NAMALWA (cell line): ENCODE data around the gene E2F2.
A peak's percentile ranks its signal among the peaks of the same experiment; 100 is the strongest.
"Not testable (repeated sequence)": the region's sequence is repeated elsewhere in the genome, so short reads cannot be mapped to it uniquely, and the experiment has no call there.

ENCODE experiments used
- DNase-seq: peaks from one replicate; pipeline ENCODE4 v3.0.0-alpha.2; 2015; ENCODE audit warnings: low spot score

E2F2 gene

GRCh38 chr1:23546897-23547584, 16.0 kb upstream of the E2F2 start:
- DNase-seq, result no peak

- no peak for DNase-seq
Observed at GRCh38 chr1:23545851-23546250, 14.8 kb upstream of the E2F2 start.

DNA sequence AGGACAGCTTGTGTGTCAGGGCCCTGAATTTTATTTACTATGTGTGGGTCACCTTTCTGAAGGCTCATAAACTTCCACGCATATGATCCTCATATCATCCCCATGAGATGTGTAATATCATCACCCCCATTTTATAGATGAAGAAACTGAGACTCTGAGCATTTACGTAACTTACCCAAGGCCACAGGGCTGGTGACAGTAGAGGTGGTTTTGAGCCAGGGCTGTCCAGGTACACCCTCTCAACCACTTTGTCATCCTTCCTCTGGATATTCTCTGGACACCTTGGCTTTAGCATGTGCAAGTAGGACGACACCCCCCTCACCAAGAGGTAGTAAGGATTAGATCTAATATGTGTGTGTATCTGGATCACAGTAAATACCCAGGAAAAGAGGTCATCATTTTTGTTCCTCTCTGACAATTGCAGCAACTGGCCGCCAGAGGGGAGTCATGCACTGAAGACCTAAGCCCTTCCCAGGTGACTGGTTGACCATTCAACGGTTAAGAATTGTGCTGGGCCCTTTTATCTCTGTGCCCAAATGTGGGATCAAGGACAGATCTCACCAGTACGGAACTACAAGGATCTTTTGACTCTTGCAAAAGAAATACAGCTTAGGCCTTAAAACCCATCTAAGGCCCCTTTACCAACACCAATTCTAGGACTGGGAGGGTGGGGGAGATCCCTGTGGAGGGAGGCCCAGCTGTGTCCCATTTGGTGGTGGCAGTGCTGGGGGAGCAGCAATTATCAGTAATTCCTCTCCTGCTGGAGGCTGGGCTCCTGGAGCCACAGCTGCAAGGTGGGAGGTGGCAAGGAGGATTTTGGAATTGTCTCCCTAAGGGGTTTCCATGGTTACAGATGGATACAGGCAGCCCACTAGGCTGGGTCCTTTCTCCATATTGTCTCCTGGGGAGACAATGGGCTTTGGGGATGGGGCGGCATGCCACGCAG, 13.7 kb upstream of the E2F2 start:
- DNase-seq, result peak; percentile 88

- no peak for DNase-seq
Observed at GRCh38 chr1:23543707-23544443, 12.8 kb upstream of the E2F2 start.

- not testable (repeated sequence) for DNase-seq
Observed at GRCh38 chr1:23542940-23543339, 11.9 kb upstream of the E2F2 start.

GRCh38 chr1:23539698-23540266, 8.7 kb upstream of the E2F2 start:
- peak; percentile 99 for DNase-seq

GRCh38 chr1:23537296-23537973, 6.4 kb upstream of the E2F2 start:
- peak; percentile 57 for DNase-seq

DNA sequence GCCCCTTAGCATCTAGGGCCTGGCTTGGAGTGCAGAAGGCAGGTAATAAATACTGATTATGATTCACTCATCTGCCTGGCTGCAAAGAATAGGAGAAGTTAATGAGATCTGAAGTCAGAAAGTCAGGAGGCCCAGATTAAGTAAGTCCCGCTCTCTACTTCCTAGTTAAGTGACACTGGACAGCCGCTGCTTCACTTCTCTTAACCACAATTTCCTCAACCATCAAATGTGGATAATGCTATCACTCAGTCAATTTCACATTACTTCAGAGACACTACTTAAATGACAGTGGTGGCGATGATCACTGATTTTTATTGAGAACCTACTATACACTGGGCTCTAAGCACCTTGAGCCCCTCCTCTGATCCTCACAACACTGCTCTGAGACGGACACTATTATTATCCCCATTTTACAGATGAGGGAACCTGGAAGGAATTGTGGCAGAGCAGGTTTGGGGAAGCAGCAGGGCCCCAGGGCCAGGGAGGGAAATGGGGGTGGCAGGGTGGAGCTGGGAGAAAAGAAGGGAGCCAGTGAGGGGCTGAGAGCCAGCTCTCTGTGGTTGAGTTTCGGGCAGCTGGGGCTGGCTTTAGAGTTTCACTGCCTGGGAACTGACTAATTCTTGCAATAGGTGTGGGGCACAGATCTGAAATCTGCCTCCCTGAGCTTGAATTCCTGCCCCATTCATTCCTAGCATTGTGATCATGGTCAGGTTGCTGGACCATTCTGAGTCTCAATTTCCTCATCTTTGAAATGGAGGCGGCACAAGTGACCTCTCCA, 2.4 kb upstream of the E2F2 start:
- DNase-seq, result peak; percentile 50

DNA sequence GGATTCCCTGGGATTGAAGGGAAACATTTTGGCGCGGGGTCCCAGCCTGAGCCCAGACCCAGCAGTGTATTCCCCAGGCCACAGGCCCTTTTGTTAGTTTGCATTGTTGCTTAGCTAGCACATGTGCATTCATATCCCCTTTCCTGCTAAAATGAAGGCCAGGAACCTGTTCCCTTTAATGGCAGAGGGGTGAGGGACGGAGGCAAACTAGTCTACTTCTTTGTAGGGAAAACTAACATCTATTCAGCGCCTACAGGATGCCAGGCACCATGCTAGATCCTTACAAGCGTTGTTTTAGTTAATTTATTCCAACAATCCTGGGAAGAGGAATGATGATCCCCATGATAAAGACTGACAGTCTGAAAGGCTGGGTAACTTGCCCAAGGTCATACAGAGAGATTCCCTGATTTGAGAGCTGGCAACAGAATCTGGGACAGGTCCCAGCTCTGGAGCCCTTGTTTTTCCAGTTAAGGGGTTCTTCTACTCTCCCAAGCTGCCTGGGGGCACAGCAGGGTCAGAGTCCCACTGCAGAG, 595 bp upstream of the E2F2 start:
- DNase-seq, result no peak

DNA sequence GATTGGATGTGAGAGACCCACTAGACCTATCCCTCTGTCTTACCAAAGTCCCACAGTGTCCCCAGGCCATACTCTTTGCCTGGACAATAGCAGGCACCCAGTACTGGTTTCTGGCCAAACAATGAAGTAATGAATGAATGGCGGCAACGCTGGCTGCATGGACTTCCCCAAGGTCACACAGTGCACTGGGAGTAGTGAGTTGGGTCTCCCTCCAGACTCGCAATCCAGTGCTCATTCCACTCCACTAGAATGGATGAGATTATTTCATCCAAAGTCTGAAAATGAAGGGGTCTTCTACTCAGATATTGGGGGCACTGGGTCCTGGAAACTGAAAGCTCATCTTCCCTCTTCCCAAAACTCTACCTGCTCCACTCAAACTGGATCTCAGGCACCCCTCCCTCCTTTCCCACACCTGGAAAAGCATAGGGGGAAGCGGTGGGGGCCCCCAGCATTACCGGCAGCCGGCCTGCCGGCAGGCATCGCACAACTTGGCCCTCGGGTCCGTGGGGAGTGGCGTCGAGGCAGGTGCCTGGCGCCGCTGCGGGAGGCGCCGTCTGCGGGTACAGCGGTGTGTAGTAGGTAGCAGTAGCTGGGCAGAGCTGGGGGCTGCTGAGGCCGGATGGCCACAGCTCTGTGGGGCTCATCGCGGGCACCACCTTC, 816 bp downstream of the E2F2 start:
- DNase-seq, result peak; percentile 65

- DNase-seq, result peak; percentile 63
Observed at GRCh38 chr1:23529146-23530086, 1.6 kb downstream of the E2F2 start.

DNA sequence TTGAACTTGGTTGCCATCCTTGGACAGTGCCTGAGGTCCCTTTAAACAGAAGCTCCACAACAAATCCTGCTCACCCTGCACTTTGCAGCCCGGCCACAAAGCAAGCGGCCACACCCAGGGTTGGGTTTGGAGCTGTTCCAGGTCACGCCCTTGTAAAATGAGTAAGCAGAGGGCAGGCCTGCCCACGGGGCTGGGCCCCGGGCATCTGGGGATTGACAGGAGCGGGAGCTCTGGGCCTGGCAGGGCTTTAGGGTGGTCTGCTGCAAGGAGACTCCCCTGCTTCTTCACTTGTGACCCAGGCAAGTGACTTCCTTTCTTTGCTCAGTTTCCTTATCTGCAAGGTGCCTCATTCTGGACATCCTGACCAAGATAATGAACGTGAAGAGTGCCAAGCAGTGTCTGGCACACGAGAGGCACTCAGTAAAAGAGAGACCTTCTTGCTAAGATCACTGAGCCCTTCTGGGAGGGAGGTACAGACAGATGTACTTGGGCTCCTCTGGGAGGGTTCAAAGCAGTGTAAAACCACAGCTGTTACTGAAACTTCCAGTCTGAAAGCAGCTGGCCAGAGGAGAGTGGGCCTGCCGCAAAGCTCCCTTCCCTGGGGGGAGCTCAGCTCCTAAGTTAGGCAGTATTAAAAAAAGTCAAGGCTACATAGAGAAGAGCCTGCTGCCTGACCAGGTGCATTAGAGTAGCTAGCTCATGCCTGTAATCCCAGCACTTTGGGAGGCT, 2.6 kb downstream of the E2F2 start:
- peak; percentile 92 for DNase-seq

DNA sequence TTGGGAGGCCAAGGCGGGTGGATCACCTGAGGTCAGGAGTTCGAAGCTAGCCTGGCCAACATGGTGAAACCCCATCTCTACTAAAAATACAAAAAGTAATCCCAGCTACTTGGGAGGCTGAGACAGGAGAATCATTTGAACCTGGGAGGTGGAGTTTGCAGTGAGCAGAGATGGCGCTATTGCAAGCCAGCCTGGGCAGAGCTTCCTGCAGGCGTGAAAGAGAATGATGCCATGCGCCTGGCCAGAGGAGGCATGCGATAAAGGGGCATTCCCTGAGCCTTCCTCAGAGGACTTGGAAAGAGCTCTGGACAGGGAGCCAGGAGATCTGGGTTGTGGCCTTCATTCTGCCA, 3.2 kb downstream of the E2F2 start:
- no peak for DNase-seq

DNA sequence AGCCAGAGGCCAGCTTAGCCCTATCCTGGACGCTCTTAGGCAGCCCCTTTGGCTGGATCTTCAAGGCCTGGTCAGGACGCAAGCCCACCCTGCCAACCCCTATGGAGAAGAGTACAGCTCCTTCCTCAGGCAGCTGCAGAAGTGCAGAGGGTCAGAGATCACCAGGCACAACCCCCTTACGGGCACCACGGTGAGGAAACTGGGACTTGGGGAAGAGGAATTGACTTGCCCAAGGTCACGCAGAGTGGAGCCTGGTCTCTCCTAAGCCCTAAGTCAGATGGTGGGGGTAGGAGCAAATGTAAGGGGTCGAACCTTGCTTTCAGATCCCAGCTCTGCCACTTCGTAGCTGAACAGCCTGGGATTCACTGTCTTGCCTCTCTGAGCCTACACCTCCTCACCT, 3.7 kb downstream of the E2F2 start:
- DNase-seq, result peak; percentile 32

DNA sequence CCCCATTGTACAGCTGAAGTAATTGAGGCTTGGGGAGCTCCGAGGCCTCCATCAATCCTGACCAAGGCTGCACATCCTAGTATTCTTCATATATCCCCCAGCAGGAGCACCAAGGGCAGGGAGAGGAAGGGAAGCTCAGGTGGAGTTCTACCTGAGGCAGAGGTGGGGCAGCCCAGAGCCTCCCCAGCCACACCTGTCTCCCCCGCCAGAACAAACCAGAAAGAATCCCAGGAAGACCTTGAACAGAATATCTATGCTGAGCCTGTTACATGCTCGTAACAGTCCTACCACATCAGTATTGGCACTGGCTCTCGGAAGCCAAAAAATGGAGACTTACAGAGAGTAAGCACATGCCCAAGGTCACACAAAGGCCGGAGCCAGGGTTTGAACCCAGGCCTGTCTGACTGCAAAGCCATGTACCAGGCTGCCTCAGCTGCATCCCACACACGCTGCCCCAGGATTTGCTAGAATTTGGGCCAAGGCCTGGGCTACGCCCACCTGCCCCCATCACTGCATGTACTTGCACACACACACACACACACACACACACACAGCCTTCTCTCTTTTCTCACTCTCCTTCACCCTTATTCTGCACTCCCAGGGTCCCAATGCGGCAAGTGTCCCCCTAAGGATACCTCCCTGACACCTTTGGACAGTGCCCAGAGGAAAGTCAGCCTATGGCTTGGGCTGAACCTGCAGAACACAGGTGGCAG, 4.5 kb downstream of the E2F2 start:
- DNase-seq, result peak; percentile 64

- DNase-seq, result peak; percentile 91
Observed at GRCh38 chr1:23525558-23526250, 5.3 kb downstream of the E2F2 start.
